OCI-LY3 (cell line): ENCODE data around the gene GPR4.

Experiments
- H2AFZ ChIP-seq: fragments of 200-600, 300-600 bp; shearing (Covaris generic); 2 replicates; pipeline ENCODE4 v1.6.0; 2014; ENCODE audit warnings: antibody characterized with exemption, low read depth, low read length
- H3K27ac ChIP-seq: fragments of 200-600, 300-600 bp; sonication (generic); 2 replicates; pipeline ENCODE4 v1.5.1; 2014; ENCODE audit warnings: mild to moderate bottlenecking, low read length, moderate library complexity, mixed read lengths
- H3K27me3 ChIP-seq: fragments of 200-600, 300-600 bp; sonication (generic); 2 replicates; pipeline ENCODE4 v1.6.1; 2014; ENCODE audit warnings: low read depth, low read length, mixed read lengths
- H3K36me3 ChIP-seq: fragments of 200-600, 300-600 bp; sonication (generic); replicated peaks from 2 replicates; pipeline ENCODE3; 2014; ENCODE audit warnings: low read depth, low read length, mixed read lengths
- H3K4me1 ChIP-seq: fragments of 300-600, 200-600 bp; sonication (generic); 2 replicates; pipeline ENCODE4 v1.6.1; 2014; ENCODE audit warnings: low read length, mixed read lengths
- H3K4me2 ChIP-seq: fragments of 200-600, 300-600 bp; sonication (generic); 2 replicates; pipeline ENCODE4 v1.6.1; 2014; ENCODE audit warnings: low read length, mixed read lengths
- H3K4me3 ChIP-seq: fragments of 300-600, 200-600 bp; sonication (generic); 2 replicates; pipeline ENCODE4 v1.5.1; 2014; ENCODE audit warnings: antibody characterized with exemption, mild to moderate bottlenecking, low read length, moderate library complexity
- H3K79me2 ChIP-seq: fragments of 300-600, 200-600 bp; shearing (Covaris generic); 2 replicates; pipeline ENCODE4 v1.6.1; 2014; ENCODE audit warnings: mild to moderate bottlenecking, low read length, mixed read lengths
- H3K9ac ChIP-seq: fragments of 300-600, 200-600 bp; shearing (Covaris generic); 2 replicates; pipeline ENCODE4 v1.6.0; 2014; ENCODE audit warnings: mild to moderate bottlenecking, low read length, moderate library complexity
- H3K9me3 ChIP-seq: fragments of 200-600, 300-600 bp; shearing (Covaris generic); 2 replicates; pipeline ENCODE4 v1.6.1; 2014; ENCODE audit warnings: low read length, mixed read lengths; ENCODE audit not compliant: insufficient read depth
- H4K20me1 ChIP-seq: fragments of 200-600, 300-600 bp; sonication (generic); 2 replicates; pipeline ENCODE4 v1.6.1; 2016; ENCODE audit warnings: low read length, mixed read lengths; ENCODE audit not compliant: insufficient read depth
- CTCF ChIP-seq: fragments of 200-600, 300-600 bp; sonication (generic); IDR thresholded peaks from 2 replicates; pipeline ENCODE4 v1.5.1; 2014; ENCODE audit warnings: antibody characterized with exemption, low read length, low read depth
- EZH2phosphoT487 ChIP-seq: fragments of 200-600 bp; shearing (Covaris generic); IDR thresholded peaks from 2 replicates; pipeline ENCODE4 v1.6.1; 2018; ENCODE audit warnings: antibody characterized with exemption, mixed run types, low read depth

The GPR4 gene

GRCh38 chr19:45592366-45592765 is 9.6 kb downstream of the GPR4 start:
- Histone ChIP-seq H3K27ac (no peak overlapping the region), H3K9ac (no peak overlapping the region), H3K36me3 (no peaks in the 10 kb centered on the region), H3K79me2 (no peaks in the 10 kb centered on the region), H4K20me1 (no peaks in the 10 kb centered on the region), H3K27me3 (no peaks in the 10 kb centered on the region; the same call in 1 of the 2 replicates), H3K4me2 (no peak overlapping the region), H3K9me3 (no peaks in the 10 kb centered on the region), H3K4me3 (no peak overlapping the region), H2AFZ (0 out of 2 replicates have a peak overlapping the region, but pooled peaks have one; percentile 40), H3K4me1 (peaks cover 3% of the 10 kb centered on the region; the same call in 1 of the 2 replicates)
- TF ChIP-seq CTCF: no peak

- H3K36me3 ChIP-seq: no peaks in the 10 kb centered on the region
- no peaks in the 10 kb centered on the region for H3K27me3 ChIP-seq
- no peak overlapping the region for H3K4me3 ChIP-seq
- TF ChIP-seq EZH2phosphoT487: no peak
- TF ChIP-seq CTCF: no peak
- H3K4me2 ChIP-seq: no peak overlapping the region
- no peaks in the 10 kb centered on the region for H4K20me1 ChIP-seq
- no peak overlapping the region for H3K9ac ChIP-seq
- no peaks in the 10 kb centered on the region for H3K9me3 ChIP-seq
- H3K4me1 ChIP-seq: peaks cover 3% of the 10 kb centered on the region; the same call in 1 of the 2 replicates
- no peak overlapping the region for H2AFZ ChIP-seq
- H3K27ac ChIP-seq: no peak overlapping the region
- no peaks in the 10 kb centered on the region for H3K79me2 ChIP-seq
Measured at GRCh38 chr19:45591638-45592005, 10.4 kb downstream of the GPR4 start.

GRCh38 chr19:45591004-45591637 is 10.9 kb downstream of the GPR4 start:
- Histone ChIP-seq H3K4me2 (no peak overlapping the region), H3K4me1 (peaks cover 3% of the 10 kb centered on the region; the same call in 1 of the 2 replicates), H4K20me1 (no peaks in the 10 kb centered on the region), H3K79me2 (no peaks in the 10 kb centered on the region), H3K27ac (no peak overlapping the region), H3K9ac (no peak overlapping the region), H2AFZ (no peak overlapping the region), H3K27me3 (no peaks in the 10 kb centered on the region), H3K4me3 (no peak overlapping the region), H3K9me3 (no peaks in the 10 kb centered on the region), H3K36me3 (no peaks in the 10 kb centered on the region)
- TF ChIP-seq EZH2phosphoT487: no peak
- peak; percentile 17; the same call in 1 of the 2 replicates for TF ChIP-seq CTCF

GRCh38 chr19:45590300-45591003 is 11.6 kb downstream of the GPR4 start:
- Histone ChIP-seq H3K4me2 (no peak overlapping the region), H2AFZ (no peak overlapping the region)

More at GRCh38 chr19:45590300-45591003, 11.6 kb downstream of the GPR4 start:
- TF ChIP-seq CTCF (no peak), EZH2phosphoT487 (no peak)
- Histone ChIP-seq H3K36me3 (no peaks in the 10 kb centered on the region), H3K9me3 (no peaks in the 10 kb centered on the region), H3K9ac (no peak overlapping the region), H3K27me3 (no peaks in the 10 kb centered on the region), H3K4me3 (no peak overlapping the region), H3K4me1 (peaks cover 5% of the 10 kb centered on the region), H3K27ac (no peak overlapping the region), H4K20me1 (no peaks in the 10 kb centered on the region), H3K79me2 (no peaks in the 10 kb centered on the region)
